ENCODE data around the gene HAVCR1.

GRCh38 chr5:157057459-157058370, 1.2 kb downstream of the HAVCR1 start:
- TF ChIP-seq CTCF (IDR thresholded peaks at IDR 0.05) (no peak), POLR2AphosphoS5 (IDR thresholded peaks at IDR 0.05; ENCODE audit: low read depth, low read length) (no peak)
